Activated gamma-delta T cell treated with Interleukin-2 at 50 U/mL for 16 hours (primary cell): ENCODE results near the gene OR4D2.

Experiments
- DNase-seq: peaks from one replicate; pipeline ENCODE4 v3.0.0-alpha.2; 2020

OR4D2 gene

GRCh38 chr17:58217766-58218165 is 51.0 kb downstream of the OR4D2 start:
- no peak for DNase-seq

- DNase-seq = peak; percentile 95
Observed at GRCh38 chr17:58219007-58219788, 52.4 kb downstream of the OR4D2 start, which contains the start of gene MKS1. TSS of gene MKS1 (minus strand) at chr17:58219255. CDS start at chr17:58219230, 25 bp downstream.

- DNase-seq = no peak
Observed at GRCh38 chr17:58219789-58220183, 53.0 kb downstream of the OR4D2 start.
